ENCODE measurements around the gene IFITM2. TPM values are rescaled to one million over a fixed set of nuclear protein-coding genes. Genes with fewer than 3 reads are reported as not detected.

The IFITM2 gene
- total RNA-seq, 1 experiment from 2014 or later = 421 TPM

DNA sequence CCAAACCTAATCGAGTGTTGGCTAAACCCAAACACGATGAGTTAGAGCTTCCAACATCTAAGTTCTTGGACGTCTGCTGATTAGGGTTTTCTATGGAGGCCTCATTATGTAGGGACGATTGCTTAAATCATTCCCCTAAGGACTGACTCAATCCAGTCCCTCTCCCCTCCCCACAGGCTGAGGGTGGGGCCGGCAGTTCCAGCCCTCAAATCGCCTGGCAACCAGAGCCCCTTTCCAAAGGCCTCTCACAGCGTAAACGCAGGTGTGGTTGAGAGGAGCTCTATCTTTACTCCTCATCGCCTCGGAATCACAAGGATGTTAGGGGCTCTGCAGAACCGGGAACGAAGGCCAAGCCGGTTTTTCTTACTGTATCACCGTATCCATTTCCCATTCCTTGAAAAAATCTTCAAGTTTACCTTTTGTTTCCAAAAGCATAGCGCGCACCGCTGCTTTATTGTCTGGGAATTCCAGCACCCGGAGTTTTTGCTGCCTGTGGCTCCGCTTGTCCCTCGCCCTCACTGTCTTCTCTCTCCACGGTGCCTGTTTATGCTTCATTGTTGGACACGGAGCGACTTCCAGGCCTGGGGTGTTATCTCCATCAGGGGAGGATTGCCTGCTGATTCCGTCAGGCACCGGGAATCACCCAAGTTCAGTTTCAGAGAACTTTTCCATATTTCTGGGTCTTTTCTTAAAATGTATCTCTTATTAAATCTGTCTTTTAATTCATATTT is 26.8 kb downstream of the IFITM2 start:
- Histone ChIP-seq H2BK15ac (ENCODE audit: low read depth, low read length) (no peak overlapping the region), H3K9me3 (ENCODE audit: control insufficient read depth, low read depth, low read length) (no peaks in the 10 kb centered on the region), H4K8ac (replicated peaks; ENCODE audit: insufficient read length, low read depth, low read length) (no peak overlapping the region), H3K23me2 (ENCODE audit: insufficient read length, low read depth, low read length, poor library complexity, severe bottlenecking) (no peaks in the 10 kb centered on the region), H3K27me3 (ENCODE audit: insufficient read depth, low read length) (no peaks in the 10 kb centered on the region), H3K4me1 (ENCODE audit: insufficient read depth, low read length) (peaks cover 12% of the 10 kb centered on the region; the same call in 1 of the 2 replicates), H3K27ac (ENCODE audit: insufficient read length, low read depth, low read length) (peak overlapping the region; percentile 7), H3T11ph (ENCODE audit: low read length) (no peak overlapping the region), H3K79me2 (ENCODE audit: insufficient read depth, low read length) (no peaks in the 10 kb centered on the region), H3K4ac (ENCODE audit: low read depth, low read length) (no peak overlapping the region; the same call in 1 of the 2 replicates), H2AK5ac (ENCODE audit: insufficient read length, low read length) (no peak overlapping the region), H2BK20ac (ENCODE audit: low read depth, low read length, poor library complexity, severe bottlenecking) (no peak overlapping the region), H3K18ac (ENCODE audit: insufficient read length, low read depth, low read length) (peak overlapping the region; percentile 50), H3K14ac (ENCODE audit: insufficient read depth, low read length) (peak overlapping the region; percentile 2; the same call in 1 of the 2 replicates), H2BK120ac (ENCODE audit: low read depth, low read length, poor library complexity, severe bottlenecking) (no peak overlapping the region), H4K20me1 (ENCODE audit: control insufficient read depth, insufficient read depth, insufficient read length) (no peaks in the 10 kb centered on the region), H3K79me1 (ENCODE audit: insufficient read depth, low read depth, low read length, poor library complexity, severe bottlenecking) (no peaks in the 10 kb centered on the region), H2BK12ac (ENCODE audit: insufficient read length, low read depth, low read length) (peak overlapping the region; percentile 93), H4K91ac (ENCODE audit: insufficient read length, low read depth, low read length) (no peak overlapping the region), H2BK5ac (ENCODE audit: insufficient read length, low read length) (no peak overlapping the region), H4K5ac (ENCODE audit: insufficient read length, low read depth, low read length) (no peak overlapping the region), H3K9ac (ENCODE audit: extremely low read depth, insufficient read length, low read length) (no peak overlapping the region), H3K23ac (ENCODE audit: insufficient read length, low read depth, low read length) (no peak overlapping the region), H3K56ac (ENCODE audit: insufficient read length, low read depth, low read length) (no peak overlapping the region), H3K4me2 (ENCODE audit: insufficient read depth, insufficient read length, low read length) (no peak overlapping the region), H2AFZ (ENCODE audit: low read length) (no peak overlapping the region)
- Mint-ChIP-seq H3K27ac (peak overlapping the region; percentile 97 to 98 (median 98)), H3K4me3 (peak overlapping the region; percentile 29 to 72; a peak in 3 of 5 replicates), H3K36me3 (ENCODE audit: insufficient read depth in 1 of 3, low read depth in 3 of 3) (peaks cover 4 to 33% (median 11%) of the 10 kb centered on the region in 3 experiments; a peak in 6 of 7 replicates), H3K9me3 (peaks cover 21 to 25% of the 10 kb centered on the region in 2 experiments), H3K4me1 (peaks cover 33 to 39% of the 10 kb centered on the region in 2 experiments), H3K27me3 (ENCODE audit: low read depth) (peaks cover 3% of the 10 kb centered on the region)
- no CpG with 5 or more reads among the region's 25 CpGs for WGBS (ENCODE audit: extremely low coverage, insufficient read length, low lambda C conversion rate)
- TF ChIP-seq, protein P1, sequence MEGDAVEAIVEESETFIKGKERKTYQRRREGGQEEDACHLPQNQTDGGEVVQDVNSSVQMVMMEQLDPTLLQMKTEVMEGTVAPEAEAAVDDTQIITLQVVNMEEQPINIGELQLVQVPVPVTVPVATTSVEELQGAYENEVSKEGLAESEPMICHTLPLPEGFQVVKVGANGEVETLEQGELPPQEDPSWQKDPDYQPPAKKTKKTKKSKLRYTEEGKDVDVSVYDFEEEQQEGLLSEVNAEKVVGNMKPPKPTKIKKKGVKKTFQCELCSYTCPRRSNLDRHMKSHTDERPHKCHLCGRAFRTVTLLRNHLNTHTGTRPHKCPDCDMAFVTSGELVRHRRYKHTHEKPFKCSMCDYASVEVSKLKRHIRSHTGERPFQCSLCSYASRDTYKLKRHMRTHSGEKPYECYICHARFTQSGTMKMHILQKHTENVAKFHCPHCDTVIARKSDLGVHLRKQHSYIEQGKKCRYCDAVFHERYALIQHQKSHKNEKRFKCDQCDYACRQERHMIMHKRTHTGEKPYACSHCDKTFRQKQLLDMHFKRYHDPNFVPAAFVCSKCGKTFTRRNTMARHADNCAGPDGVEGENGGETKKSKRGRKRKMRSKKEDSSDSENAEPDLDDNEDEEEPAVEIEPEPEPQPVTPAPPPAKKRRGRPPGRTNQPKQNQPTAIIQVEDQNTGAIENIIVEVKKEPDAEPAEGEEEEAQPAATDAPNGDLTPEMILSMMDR (conservative IDR thresholded peaks at IDR 0.05) = no peak
- DNase-seq = peak; percentile 90
